Sigmoid colon (tissue), 4 donors: ENCODE measurements around the gene FUT9.

Experiments
- CTCF ChIP-seq, 4 experiments: fragments of 450-650 bp in 3 of 4; fragments of 200-600 bp in 1 of 4; IDR thresholded peaks; one replicate each; pipeline ENCODE4 v1.5.1; 2016 to 2019; ENCODE audit warnings: antibody characterized with exemption in 4 of 4, mild to moderate bottlenecking in 3 of 4, moderate library complexity in 2 of 4
- EP300 ChIP-seq, 4 donors: sonication (generic); formaldehyde crosslinking; IDR thresholded peaks; one replicate each; pipeline ENCODE4 v1.6.1; 2017; ENCODE audit warnings: antibody characterized with exemption in 4 of 4
- POLR2A ChIP-seq, 2 donors: fragments of 450-650 bp; IDR thresholded peaks; one replicate each; pipeline ENCODE4 v1.6.1; 2016; ENCODE audit warnings: antibody characterized with exemption in 2 of 2, mild to moderate bottlenecking in 2 of 2, moderate library complexity in 2 of 2

DNA sequence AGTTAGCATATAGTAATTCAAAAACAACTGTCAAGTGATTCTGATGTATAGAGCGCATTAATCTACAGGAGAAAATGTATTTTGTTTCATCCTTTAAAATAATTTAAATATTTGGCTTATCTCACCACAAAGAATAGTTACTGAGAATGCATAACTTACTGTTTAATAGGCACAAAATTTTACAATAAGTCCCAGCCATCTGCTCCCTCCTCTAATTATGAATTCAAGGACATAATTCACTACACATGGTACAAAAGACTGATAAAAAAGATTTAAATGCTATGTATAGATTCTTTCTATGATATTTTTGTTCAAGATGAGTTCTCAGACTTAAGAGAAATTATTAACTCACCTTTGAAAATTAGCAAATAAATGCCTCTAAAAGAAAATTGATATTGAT is 242.0 kb downstream of the FUT9 start:
- TF ChIP-seq POLR2A (IDR thresholded peaks at IDR 0.05) (no peak), CTCF (IDR thresholded peaks at IDR 0.05) (no peak), EP300 (IDR thresholded peaks at IDR 0.05) (no peak)
